ENCODE data around the gene CYGB. TPM values are rescaled to one million over a fixed set of nuclear protein-coding genes. Genes with fewer than 3 reads are reported as not detected.
A peak's percentile ranks its signal among the peaks of the same experiment; 100 is the strongest.

CYGB gene
- total and polyA plus RNA-seq, 2 of the 13 experiments (the other 11 are each of a cell fraction or from before 2014, with no cell fraction given) = 18.9 to 27.1 TPM

DNA sequence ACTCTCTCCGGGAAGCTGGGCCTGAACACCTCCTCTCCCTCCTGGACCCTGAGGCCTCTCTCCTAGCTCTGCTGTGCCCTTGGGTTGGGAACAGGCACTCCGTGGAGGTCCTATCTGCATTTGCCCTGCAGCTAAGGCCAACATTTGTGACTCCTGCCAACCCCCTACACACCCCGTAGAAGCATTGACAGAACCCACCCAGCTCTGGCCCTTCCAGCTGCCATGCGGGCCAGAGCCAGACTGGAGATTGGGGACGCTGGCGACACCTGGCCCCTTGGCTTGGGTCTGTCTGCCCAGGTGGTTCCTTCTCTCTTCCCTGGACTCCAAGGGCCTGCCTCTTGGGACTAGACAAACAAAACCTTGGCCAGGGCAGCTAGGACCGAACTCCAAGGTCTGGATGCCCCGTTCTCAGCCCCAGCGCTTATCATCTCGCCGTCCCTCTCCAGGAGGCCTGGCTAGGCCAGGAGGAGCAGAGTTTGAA lies 35.6 kb downstream of the CYGB start (continued):
- TF ChIP-seq ZNF143 (CRISPR knock-in tag; IDR thresholded peaks at IDR 0.05) = no peak
- TF ChIP-seq MTA1 (CRISPR knock-in tag; IDR thresholded peaks at IDR 0.05; ENCODE audit: borderline replicate concordance) = no peak
- no peak for TF ChIP-seq PHB2 (IDR thresholded peaks at IDR 0.05; ENCODE audit: partially characterized antibody)
- 0 out of 2 replicates have a peak, but pooled peaks have one; percentile 50 for TF ChIP-seq ARHGAP35 (CRISPR knock-in tag; IDR thresholded peaks at IDR 0.05; ENCODE audit: borderline replicate concordance)
- TF ChIP-seq EZH2 (conservative IDR thresholded peaks at IDR 0.05; ENCODE audit: low read depth, low read length) = no peak
- TF ChIP-seq ZNF260 (CRISPR knock-in tag; IDR thresholded peaks at IDR 0.05; ENCODE audit: borderline replicate concordance, low read depth) = no peak
- no peak for TF ChIP-seq ZSCAN9 (CRISPR knock-in tag; IDR thresholded peaks at IDR 0.05; ENCODE audit: borderline replicate concordance)
- no peak for TF ChIP-seq AGO1 (IDR thresholded peaks at IDR 0.05; ENCODE audit: low read depth, low read length, poor library complexity, severe bottlenecking)
- peak; percentile 24; the same call in 1 of the 2 replicates for TF ChIP-seq DPF2 (CRISPR knock-in tag; IDR thresholded peaks at IDR 0.05; ENCODE audit: borderline replicate concordance, low read depth)
- TF ChIP-seq, protein P1, sequence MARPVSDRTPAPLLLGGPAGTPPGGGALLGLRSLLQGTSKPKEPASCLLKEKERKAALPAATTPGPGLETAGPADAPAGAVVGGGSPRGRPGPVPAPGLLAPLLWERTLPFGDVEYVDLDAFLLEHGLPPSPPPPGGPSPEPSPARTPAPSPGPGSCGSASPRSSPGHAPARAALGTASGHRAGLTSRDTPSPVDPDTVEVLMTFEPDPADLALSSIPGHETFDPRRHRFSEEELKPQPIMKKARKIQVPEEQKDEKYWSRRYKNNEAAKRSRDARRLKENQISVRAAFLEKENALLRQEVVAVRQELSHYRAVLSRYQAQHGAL (CRISPR knock-in tag; IDR thresholded peaks at IDR 0.05; ENCODE audit: not compliant biosample characterization) = no peak
- peak; percentile 71; the same call in 1 of the 2 replicates for TF ChIP-seq ZNF547 (CRISPR knock-in tag; IDR thresholded peaks at IDR 0.05)
- TF ChIP-seq ONECUT2 (CRISPR knock-in tag; IDR thresholded peaks at IDR 0.05) = no peak
- TF ChIP-seq YEATS2 (CRISPR knock-in tag; IDR thresholded peaks at IDR 0.05; ENCODE audit: borderline replicate concordance) = no peak
- TF ChIP-seq, protein P2, sequence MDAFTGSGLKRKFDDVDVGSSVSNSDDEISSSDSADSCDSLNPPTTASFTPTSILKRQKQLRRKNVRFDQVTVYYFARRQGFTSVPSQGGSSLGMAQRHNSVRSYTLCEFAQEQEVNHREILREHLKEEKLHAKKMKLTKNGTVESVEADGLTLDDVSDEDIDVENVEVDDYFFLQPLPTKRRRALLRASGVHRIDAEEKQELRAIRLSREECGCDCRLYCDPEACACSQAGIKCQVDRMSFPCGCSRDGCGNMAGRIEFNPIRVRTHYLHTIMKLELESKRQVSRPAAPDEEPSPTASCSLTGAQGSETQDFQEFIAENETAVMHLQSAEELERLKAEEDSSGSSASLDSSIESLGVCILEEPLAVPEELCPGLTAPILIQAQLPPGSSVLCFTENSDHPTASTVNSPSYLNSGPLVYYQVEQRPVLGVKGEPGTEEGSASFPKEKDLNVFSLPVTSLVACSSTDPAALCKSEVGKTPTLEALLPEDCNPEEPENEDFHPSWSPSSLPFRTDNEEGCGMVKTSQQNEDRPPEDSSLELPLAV (CRISPR knock-in tag; conservative IDR thresholded peaks at IDR 0.05; ENCODE audit: low read depth) = no peak
- TF ChIP-seq, protein P3, sequence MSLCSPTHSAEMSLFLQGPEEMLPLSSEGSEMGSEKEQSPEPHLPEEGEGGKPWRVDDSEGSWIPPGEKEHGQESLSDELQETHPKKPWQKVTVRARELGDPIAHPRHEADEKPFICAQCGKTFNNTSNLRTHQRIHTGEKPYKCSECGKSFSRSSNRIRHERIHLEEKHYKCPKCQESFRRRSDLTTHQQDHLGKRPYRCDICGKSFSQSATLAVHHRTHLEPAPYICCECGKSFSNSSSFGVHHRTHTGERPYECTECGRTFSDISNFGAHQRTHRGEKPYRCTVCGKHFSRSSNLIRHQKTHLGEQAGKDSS (CRISPR knock-in tag; IDR thresholded peaks at IDR 0.05; ENCODE audit: borderline replicate concordance, low read depth) = peak; percentile 60; the same call in 1 of the 2 replicates
- no peak for TF ChIP-seq NR2F2 (IDR thresholded peaks at IDR 0.05; ENCODE audit: borderline replicate concordance, low read depth)
- no peak for TF ChIP-seq ARID2 (CRISPR knock-in tag; IDR thresholded peaks at IDR 0.05; ENCODE audit: borderline replicate concordance)
- TF ChIP-seq ZNF335 (CRISPR knock-in tag; IDR thresholded peaks at IDR 0.05) = no peak
- TF ChIP-seq, protein P4, sequence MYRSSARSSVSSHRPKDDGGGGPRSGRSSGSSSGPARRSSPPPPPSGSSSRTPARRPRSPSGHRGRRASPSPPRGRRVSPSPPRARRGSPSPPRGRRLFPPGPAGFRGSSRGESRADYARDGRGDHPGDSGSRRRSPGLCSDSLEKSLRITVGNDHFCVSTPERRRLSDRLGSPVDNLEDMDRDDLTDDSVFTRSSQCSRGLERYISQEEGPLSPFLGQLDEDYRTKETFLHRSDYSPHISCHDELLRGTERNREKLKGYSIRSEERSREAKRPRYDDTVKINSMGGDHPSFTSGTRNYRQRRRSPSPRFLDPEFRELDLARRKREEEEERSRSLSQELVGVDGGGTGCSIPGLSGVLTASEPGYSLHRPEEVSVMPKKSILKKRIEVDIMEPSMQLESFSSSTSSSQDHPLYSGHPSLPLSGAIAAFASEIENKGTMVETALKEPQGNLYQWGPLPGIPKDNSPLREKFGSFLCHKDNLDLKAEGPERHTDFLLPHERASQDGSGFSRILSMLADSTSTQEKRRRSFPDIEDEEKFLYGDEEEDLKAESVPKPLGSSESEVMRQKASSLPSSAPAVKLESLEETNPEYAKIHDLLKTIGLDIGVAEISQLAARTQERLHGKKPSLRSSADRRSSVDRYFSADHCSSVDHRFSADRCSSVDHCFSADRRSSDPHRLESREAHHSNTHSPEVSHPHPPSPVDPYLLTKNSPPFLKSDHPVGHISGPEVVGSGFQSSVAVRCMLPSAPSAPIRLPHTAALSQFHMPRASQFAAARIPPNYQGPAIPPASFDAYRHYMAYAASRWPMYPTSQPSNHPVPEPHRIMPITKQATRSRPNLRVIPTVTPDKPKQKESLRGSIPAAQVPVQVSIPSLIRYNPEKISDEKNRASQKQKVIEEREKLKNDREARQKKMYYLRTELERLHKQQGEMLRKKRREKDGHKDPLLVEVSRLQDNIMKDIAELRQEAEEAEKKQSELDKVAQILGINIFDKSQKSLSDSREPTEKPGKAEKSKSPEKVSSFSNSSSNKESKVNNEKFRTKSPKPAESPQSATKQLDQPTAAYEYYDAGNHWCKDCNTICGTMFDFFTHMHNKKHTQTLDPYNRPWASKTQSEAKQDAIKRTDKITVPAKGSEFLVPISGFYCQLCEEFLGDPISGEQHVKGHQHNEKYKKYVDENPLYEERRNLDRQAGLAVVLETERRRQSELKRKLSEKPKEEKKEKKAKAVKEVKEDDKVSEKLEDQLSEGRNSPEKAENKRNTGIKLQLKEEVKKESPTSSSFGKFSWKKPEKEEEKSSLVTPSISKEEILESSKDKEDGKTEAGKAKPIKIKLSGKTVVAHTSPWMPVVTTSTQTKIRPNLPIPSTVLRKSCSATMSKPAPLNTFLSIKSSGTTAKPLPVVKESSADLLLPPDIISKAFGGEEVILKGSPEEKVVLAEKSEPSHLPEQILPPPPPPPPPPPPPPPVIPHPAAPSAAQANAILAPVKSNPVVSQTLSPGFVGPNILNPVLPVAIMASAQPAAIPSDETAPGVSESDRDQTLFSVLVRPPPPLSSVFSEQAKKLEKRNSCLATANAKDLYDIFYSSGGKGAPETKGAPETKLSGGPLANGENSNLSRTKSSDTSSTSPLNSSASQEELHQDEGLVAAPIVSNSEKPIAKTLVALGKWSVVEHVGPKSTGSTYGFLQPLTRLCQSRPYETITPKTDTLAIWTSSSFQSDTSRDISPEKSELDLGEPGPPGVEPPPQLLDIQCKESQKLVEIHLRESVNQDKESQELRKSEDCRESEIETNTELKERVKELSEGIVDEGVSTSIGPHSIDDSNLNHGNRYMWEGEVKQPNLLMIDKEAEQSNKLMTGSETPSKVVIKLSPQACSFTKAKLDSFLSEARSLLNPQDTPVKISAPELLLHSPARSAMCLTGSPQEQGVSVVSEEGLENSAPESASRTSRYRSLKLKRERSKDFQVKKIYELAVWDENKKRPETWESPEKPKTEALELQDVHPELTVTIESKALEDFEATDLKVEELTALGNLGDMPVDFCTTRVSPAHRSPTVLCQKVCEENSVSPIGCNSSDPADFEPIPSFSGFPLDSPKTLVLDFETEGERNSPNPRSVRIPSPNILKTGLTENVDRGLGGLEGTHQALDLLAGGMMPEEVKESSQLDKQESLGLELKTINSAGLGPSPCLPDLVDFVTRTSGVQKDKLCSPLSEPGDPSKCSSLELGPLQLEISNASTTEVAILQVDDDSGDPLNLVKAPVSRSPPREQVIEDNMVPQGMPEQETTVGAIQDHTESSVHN (CRISPR knock-in tag; IDR thresholded peaks at IDR 0.05) = peak; percentile 57; the same call in 1 of the 2 replicates
